H9 (cell line): Measurements from ENCODE around the gene ADRM1. TPM values are rescaled to one million over a fixed set of nuclear protein-coding genes. Genes with fewer than 3 reads are reported as not detected.

ENCODE experiments used
- DNase-seq: peaks from one replicate; pipeline ENCODE4 v3.0.0-alpha.2; 2017
- H2AFZ ChIP-seq: one replicate; pipeline ENCODE4 v1.6.1; 2013; ENCODE audit warnings: mild to moderate bottlenecking, low read length, control low read depth, moderate library complexity
- H2AK5ac ChIP-seq: 2 replicates; pipeline ENCODE4 v1.6.1; 2013; ENCODE audit warnings: low read length, control low read depth, mixed read lengths; ENCODE audit not compliant: insufficient read length
- H2BK120ac ChIP-seq: one replicate; pipeline ENCODE4 v1.6.1; 2013; ENCODE audit warnings: low read depth, mild to moderate bottlenecking, low read length, control low read depth, inconsistent platforms; ENCODE audit not compliant: poor library complexity, severe bottlenecking
- H2BK12ac ChIP-seq: 2 replicates; pipeline ENCODE4 v1.6.1; 2013; ENCODE audit warnings: low read length, control low read depth, mixed read lengths, low read depth; ENCODE audit not compliant: insufficient read length
- H2BK15ac ChIP-seq: 2 replicates; pipeline ENCODE4 v1.6.1; 2013; ENCODE audit warnings: low read depth, low read length, control low read depth
- H2BK20ac ChIP-seq: one replicate; pipeline ENCODE4 v1.6.1; 2013; ENCODE audit warnings: low read depth, mild to moderate bottlenecking, low read length, control low read depth, inconsistent platforms; ENCODE audit not compliant: poor library complexity, severe bottlenecking
- H2BK5ac ChIP-seq: 2 replicates; pipeline ENCODE4 v1.6.1; 2013; ENCODE audit warnings: low read length, control low read depth, mixed read lengths; ENCODE audit not compliant: insufficient read length
- H3K14ac ChIP-seq: 2 replicates; pipeline ENCODE4 v1.6.1; 2013; ENCODE audit warnings: low read length, control low read depth; ENCODE audit not compliant: insufficient read depth
- H3K18ac ChIP-seq: 2 replicates; pipeline ENCODE4 v1.6.1; 2013; ENCODE audit warnings: low read depth, mild to moderate bottlenecking, mixed read lengths, low read length, control low read depth; ENCODE audit not compliant: insufficient read length
- H3K23ac ChIP-seq: 2 replicates; pipeline ENCODE4 v1.6.1; 2013; ENCODE audit warnings: low read length, control low read depth, mixed read lengths, low read depth; ENCODE audit not compliant: insufficient read length
- H3K23me2 ChIP-seq: 2 replicates; pipeline ENCODE4 v1.6.1; 2013; ENCODE audit warnings: low read depth, mild to moderate bottlenecking, mixed read lengths, low read length, control low read depth; ENCODE audit not compliant: insufficient read length, poor library complexity, severe bottlenecking
- H3K27ac ChIP-seq: 2 replicates; pipeline ENCODE4 v1.5.1; 2013; ENCODE audit warnings: low read length, control low read depth, mixed read lengths, low read depth; ENCODE audit not compliant: insufficient read length
- H3K27me3 ChIP-seq: 2 replicates; pipeline ENCODE4 v1.6.1; 2013; ENCODE audit warnings: low read length, control low read depth, inconsistent platforms; ENCODE audit not compliant: insufficient read depth
- H3K4ac ChIP-seq: 2 replicates; pipeline ENCODE4 v1.6.1; 2013; ENCODE audit warnings: low read depth, mild to moderate bottlenecking, control low read depth, inconsistent platforms, low read length, moderate library complexity
- H3K4me1 ChIP-seq: 2 replicates; pipeline ENCODE4 v1.6.1; 2013; ENCODE audit warnings: low read length, control low read depth, inconsistent platforms; ENCODE audit not compliant: insufficient read depth
- H3K4me2 ChIP-seq: 2 replicates; pipeline ENCODE4 v1.6.1; 2013; ENCODE audit warnings: low read length, control low read depth, mixed read lengths; ENCODE audit not compliant: insufficient read length, insufficient read depth
- H3K56ac ChIP-seq: 2 replicates; pipeline ENCODE4 v1.6.1; 2013; ENCODE audit warnings: low read depth, mild to moderate bottlenecking, mixed read lengths, low read length, control low read depth; ENCODE audit not compliant: insufficient read length
- H3K79me1 ChIP-seq: 2 replicates; pipeline ENCODE4 v1.6.1; 2013; ENCODE audit warnings: low read depth, mild to moderate bottlenecking, moderate library complexity, low read length, control low read depth, inconsistent platforms; ENCODE audit not compliant: insufficient read depth, poor library complexity, severe bottlenecking
- H3K79me2 ChIP-seq: 2 replicates; pipeline ENCODE4 v1.6.1; 2013; ENCODE audit warnings: low read length, control low read depth, inconsistent platforms; ENCODE audit not compliant: insufficient read depth
- H3K9ac ChIP-seq: 2 replicates; pipeline ENCODE4 v1.6.1; 2013; ENCODE audit warnings: low read length, control low read depth, mixed read lengths; ENCODE audit not compliant: insufficient read length; ENCODE audit errors: extremely low read depth
- H3K9me3 ChIP-seq: one replicate; pipeline ENCODE4 v1.6.1; 2013; ENCODE audit warnings: low read depth, low read length, inconsistent platforms; ENCODE audit not compliant: control insufficient read depth
- H3T11ph ChIP-seq: one replicate; pipeline ENCODE4 v1.6.1; 2013; ENCODE audit warnings: mild to moderate bottlenecking, low read length, control low read depth, inconsistent platforms
- H4K20me1 ChIP-seq: one replicate; pipeline ENCODE4 v1.6.1; 2013; ENCODE audit not compliant: control insufficient read depth, insufficient read length, insufficient read depth
- H4K5ac ChIP-seq: 2 replicates; pipeline ENCODE4 v1.6.1; 2013; ENCODE audit warnings: low read depth, mild to moderate bottlenecking, mixed read lengths, low read length, control low read depth; ENCODE audit not compliant: insufficient read length
- H4K8ac ChIP-seq: replicated peaks from 2 replicates; pipeline ENCODE4 v1.6.1; 2013; ENCODE audit warnings: low read length, control low read depth, mixed read lengths, low read depth; ENCODE audit not compliant: insufficient read length
- H4K91ac ChIP-seq: 2 replicates; pipeline ENCODE4 v1.6.1; 2013; ENCODE audit warnings: low read depth, mild to moderate bottlenecking, moderate library complexity, mixed read lengths, low read length, control low read depth; ENCODE audit not compliant: insufficient read length
- H3K27ac Mint-ChIP-seq, 3 experiments: 2 replicates in 2 of 3; 3 replicates in 1 of 3; pipeline ENCODE4 v1.8.0; 2020 to 2021; ENCODE audit warnings: mixed read lengths in 3 of 3, mild to moderate bottlenecking in 1 of 3, moderate library complexity in 1 of 3
- H3K27me3 Mint-ChIP-seq: 2 replicates; pipeline ENCODE4 v1.8.0; 2021; ENCODE audit warnings: low read depth, mild to moderate bottlenecking, moderate library complexity, mixed read lengths
- H3K36me3 Mint-ChIP-seq, 3 experiments: 2 replicates in 2 of 3; 3 replicates in 1 of 3; pipeline ENCODE4 v1.8.0; 2020 to 2021; ENCODE audit warnings: low read depth in 3 of 3, mixed read lengths in 3 of 3; ENCODE audit not compliant: insufficient read depth in 1 of 3
- H3K4me1 Mint-ChIP-seq, 2 experiments: 2 replicates each; pipeline ENCODE4 v1.8.0; 2020; ENCODE audit warnings: mixed read lengths in 2 of 2
- H3K4me3 Mint-ChIP-seq, 2 experiments: 2 replicates in 1 of 2; 3 replicates in 1 of 2; pipeline ENCODE4 v1.8.0; 2020 to 2021; ENCODE audit warnings: mild to moderate bottlenecking in 2 of 2, mixed read lengths in 2 of 2, moderate library complexity in 1 of 2
- H3K9me3 Mint-ChIP-seq, 2 experiments: 2 replicates in 1 of 2; 3 replicates in 1 of 2; pipeline ENCODE4 v1.8.0; 2020; ENCODE audit warnings: mild to moderate bottlenecking in 2 of 2, mixed read lengths in 2 of 2, moderate library complexity in 1 of 2
- CTCF ChIP-seq: fragments of 200-600 bp; sonication (generic); conservative IDR thresholded peaks from 3 replicates; pipeline ENCODE4 v1.8.0; 2021; ENCODE audit warnings: antibody characterized with exemption, mild to moderate bottlenecking
- WGBS: extraction: QIAGEN DNeasy Blood & Tissue Kit; methylation state at CpG from one replicate; pipeline ENCODE4 v1.1.7; 2013; ENCODE audit warnings: missing lambda C conversion rate, low lambda C conversion rate, mixed read lengths; ENCODE audit not compliant: insufficient read length; ENCODE audit errors: extremely low coverage; 5-methylcytosine and 5-hydroxymethylcytosine counted together
- total RNA-seq: library from RNA; stranded (reverse); gene quantifications from 2 replicates; pipeline ENCODE4 v1.2.1, GENCODE V29; 2021

ADRM1 gene
- total RNA-seq, 1 experiment from 2014 or later, result 153 TPM

- Histone ChIP-seq H3K79me2 (no peaks in the 10 kb centered on the region), H2BK12ac (no peak overlapping the region), H2BK20ac (no peak overlapping the region), H4K5ac (no peak overlapping the region), H2BK15ac (no peak overlapping the region), H2BK120ac (no peak overlapping the region), H3K4ac (no peak overlapping the region), H3K4me2 (no peak overlapping the region), H4K91ac (no peak overlapping the region), H3K27ac (no peak overlapping the region), H3K9ac (no peak overlapping the region), H4K8ac (no peak overlapping the region), H3K79me1 (no peaks in the 10 kb centered on the region), H3K4me1 (no peaks in the 10 kb centered on the region), H3K56ac (no peak overlapping the region), H3K18ac (no peak overlapping the region), H3K23ac (no peak overlapping the region), H3K9me3 (no peaks in the 10 kb centered on the region), H3T11ph (no peak overlapping the region), H3K14ac (no peak overlapping the region), H2AK5ac (no peak overlapping the region), H3K23me2 (no peaks in the 10 kb centered on the region), H2AFZ (no peak overlapping the region), H2BK5ac (no peak overlapping the region), H4K20me1 (peaks cover 3% of the 10 kb centered on the region), H3K27me3 (no peaks in the 10 kb centered on the region)
- DNase-seq, result no peak
- no peaks in the 10 kb centered on the region; the same call in 1 of the 2 replicates for H3K27me3 Mint-ChIP-seq
- no peak overlapping the region for H3K4me3 Mint-ChIP-seq
- no peaks in the 10 kb centered on the region; a peak in 1 of 5 replicates for H3K9me3 Mint-ChIP-seq
- peaks cover 10 to 59% (median 41%) of the 10 kb centered on the region in 3 experiments; a peak in 6 of 7 replicates for H3K36me3 Mint-ChIP-seq
- peak overlapping the region in 2 of 3 experiments; percentile 15 to 61; a peak in 2 of 7 replicates for H3K27ac Mint-ChIP-seq
- WGBS, result no CpG with 5 or more reads among the region's 29 CpGs
- TF ChIP-seq CTCF, result no peak
- no peaks in the 10 kb centered on the region for H3K4me1 Mint-ChIP-seq
Measured at GRCh38 chr20:62291251-62292066, 11.3 kb upstream of the ADRM1 start.
